ENCODE measurements around the gene GBA2.

DNA sequence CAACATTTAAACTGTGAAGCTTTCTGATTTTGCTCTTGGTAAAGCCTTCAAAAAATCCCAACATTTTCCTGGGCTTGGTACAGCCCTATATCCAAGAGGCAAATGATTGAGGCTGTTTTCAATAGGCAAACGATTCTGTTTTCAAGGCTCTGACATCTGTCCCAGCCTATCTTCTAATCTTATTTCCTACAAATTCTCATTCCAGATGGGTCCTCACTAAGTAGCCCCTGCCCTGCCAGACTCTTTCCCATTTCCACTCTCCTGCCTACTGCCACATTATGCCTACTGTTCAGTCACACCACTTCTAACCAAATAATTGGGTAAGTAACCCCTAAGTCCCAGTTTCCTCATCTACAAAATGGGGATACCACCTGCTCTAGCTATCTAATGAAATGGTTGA is 3.5 kb downstream of the GBA2 start:
- TF ChIP-seq, protein P1, sequence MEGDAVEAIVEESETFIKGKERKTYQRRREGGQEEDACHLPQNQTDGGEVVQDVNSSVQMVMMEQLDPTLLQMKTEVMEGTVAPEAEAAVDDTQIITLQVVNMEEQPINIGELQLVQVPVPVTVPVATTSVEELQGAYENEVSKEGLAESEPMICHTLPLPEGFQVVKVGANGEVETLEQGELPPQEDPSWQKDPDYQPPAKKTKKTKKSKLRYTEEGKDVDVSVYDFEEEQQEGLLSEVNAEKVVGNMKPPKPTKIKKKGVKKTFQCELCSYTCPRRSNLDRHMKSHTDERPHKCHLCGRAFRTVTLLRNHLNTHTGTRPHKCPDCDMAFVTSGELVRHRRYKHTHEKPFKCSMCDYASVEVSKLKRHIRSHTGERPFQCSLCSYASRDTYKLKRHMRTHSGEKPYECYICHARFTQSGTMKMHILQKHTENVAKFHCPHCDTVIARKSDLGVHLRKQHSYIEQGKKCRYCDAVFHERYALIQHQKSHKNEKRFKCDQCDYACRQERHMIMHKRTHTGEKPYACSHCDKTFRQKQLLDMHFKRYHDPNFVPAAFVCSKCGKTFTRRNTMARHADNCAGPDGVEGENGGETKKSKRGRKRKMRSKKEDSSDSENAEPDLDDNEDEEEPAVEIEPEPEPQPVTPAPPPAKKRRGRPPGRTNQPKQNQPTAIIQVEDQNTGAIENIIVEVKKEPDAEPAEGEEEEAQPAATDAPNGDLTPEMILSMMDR (IDR thresholded peaks at IDR 0.05): no peak
- TF ChIP-seq POLR2A (IDR thresholded peaks at IDR 0.05): no peak
